ENCODE measurements around the gene SVIP. TPM values are rescaled to one million over a fixed set of nuclear protein-coding genes. Genes with fewer than 3 reads are reported as not detected.

SVIP gene, protein sequence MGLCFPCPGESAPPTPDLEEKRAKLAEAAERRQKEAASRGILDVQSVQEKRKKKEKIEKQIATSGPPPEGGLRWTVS
- 10.7 and 14.0 TPM in 2 replicates for total RNA-seq (2014; rRNA removed; shearing (Covaris generic))
- polyA plus RNA-seq (2014; cell fraction: nucleus; rRNA removed), result 4.8 and 16.2 TPM in 2 replicates

DNA sequence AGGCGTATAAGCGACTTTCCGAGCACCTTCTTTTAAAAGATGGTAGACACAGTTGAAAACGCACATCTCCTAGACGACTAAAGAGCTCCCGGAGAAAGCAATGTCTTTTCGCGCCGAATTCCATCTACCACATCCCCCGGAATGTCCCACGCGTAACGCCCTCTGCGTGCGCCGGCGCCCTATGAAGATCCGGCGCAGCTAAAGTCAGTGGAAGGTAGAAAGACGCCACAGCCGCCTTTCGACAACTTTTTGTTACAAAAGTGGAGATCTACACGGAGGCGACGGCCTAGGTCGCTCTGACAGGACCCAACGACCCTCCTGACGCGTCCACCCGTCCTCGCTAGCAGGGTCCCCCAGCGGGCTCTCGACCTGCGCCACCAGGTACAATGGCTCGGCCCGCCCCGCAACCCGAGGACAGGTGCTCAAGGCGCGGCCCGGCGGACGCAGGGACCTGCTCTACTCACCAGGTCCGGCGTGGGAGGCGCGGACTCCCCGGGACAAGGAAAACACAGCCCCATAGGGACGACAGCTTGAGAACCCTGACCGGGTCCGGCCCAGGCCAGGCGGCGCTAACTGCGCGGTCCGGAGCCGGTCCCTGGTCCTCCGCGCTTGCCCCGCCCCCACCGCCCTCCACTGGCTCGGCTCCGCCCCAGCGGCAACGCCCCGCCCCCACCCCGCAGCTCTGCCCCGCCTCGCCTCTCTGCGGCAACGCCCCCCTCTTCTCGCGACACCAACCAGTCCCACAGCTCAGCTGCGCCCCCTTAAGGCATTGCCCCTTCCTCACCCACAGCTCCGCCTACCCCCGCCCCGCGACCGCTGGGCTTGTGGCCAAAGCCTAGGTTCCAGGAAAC lies at the start of gene SVIP:
SVIP (minus strand) TSS at position 571 of the 851 bp plus-strand sequence; CDS start at position 518, 53 bp downstream.
- peak; percentile 86 for DNase-seq (ENCODE audit: extremely low read depth, low read depth)

DNA sequence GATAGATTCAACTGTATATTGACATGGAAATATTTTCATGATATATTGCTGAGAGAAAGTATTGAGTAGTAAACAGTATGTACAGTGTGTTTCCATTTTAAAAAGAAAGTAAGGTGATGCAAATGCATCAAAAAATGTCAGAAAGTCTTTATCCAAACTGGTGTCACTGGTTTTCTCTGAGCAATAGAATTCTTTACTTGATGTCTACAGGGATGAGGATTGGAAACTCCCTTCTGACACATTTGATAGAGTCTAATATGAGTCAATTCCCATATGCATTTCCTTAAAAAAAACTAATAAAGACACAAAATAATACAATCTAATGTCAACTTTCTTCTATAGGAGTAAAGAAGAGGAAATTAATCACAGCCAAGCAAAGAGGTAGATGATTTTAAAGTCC lies 49.0 kb upstream of the SVIP start:
- DNase-seq (ENCODE audit: extremely low read depth, low read depth), result no peak

DNA sequence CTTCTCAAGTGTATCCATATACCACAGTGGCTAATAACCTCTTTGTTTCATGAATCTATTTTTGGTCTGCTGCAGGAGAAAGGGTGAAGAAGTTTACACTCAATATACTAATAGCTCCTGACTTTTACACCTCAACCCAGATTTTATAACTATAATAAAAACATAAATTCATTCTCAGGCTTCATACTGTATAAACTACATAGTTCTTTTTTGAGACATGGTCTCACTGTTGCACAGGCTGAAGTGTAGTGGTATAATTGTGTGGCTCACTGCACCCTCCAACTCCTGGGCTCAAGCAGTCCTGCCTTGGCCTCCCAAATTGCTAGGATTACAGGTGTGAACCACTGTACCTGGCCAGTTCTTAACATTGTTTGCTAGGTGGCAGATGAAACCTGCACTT lies 48.4 kb upstream of the SVIP start:
- DNase-seq (ENCODE audit: extremely low read depth, low read depth), result no peak

DNA sequence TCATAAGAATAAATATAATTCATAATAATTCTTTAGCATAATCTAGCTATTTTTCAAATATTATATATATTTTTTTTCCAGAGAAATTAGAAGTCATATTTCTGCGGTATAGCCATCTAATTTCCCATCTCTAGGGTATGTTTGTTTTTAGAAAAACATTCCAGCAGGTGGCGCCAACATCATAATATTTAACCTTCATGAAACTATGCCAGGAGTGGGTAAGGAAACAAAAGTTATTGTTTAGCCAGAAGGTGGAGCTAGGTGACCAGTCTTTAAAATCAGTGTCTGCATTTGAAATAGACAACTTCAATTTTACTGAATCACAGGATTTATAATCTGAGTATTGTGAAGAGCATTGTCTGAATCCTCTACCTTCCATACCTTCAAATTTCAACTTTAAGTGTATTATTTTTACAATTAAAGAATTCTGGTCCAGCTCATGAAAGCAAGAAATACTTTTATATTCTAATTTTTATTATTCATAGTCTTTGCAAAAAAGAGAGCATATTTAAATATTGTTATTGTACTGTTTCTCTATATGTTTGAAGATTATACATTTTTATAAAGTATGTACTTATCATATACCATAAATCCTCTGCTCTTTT lies 46.4 kb upstream of the SVIP start:
- peak; percentile 76 for DNase-seq (ENCODE audit: extremely low read depth, low read depth)

DNA sequence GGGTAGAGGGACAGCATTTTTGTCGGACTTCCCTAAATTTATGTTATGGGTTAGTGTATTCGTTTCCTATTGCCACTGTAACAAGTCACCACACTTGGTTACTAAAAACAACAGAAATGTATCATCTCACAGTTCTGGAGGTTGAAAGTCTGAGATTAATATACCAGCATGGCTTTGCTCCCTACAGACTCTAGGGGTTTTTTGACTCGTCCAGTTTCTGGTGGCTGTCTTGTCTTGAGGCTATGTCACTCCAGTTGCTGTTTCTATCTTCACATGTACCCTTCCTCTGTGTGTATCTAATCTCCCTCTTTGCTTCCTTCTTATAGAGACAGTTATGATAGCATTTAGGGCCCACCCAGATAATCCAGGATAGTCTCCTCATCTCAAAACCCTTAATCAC lies 39.7 kb upstream of the SVIP start:
- DNase-seq (ENCODE audit: extremely low read depth, low read depth), result no peak

DNA sequence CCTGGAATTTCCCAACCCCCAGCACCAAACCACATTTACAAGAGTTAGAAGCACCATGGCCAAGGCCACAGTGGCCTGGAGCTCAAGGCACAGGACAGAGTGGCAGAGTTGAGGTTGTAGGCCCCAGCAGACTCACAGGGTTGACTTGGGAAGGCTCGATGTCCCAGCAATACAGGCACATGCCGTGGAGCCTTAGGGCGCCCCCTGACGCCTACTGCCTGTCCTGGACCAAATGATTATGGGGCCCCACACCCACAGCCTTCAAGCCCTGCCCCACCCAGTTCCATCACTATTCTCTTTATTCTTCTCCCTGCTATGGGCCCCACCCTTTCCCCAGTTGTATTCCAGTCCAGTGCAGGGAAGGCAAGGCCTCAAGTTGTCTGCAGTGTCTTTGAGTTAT lies 30.6 kb upstream of the SVIP start, which contains the start of gene CCDC179:
CCDC179 (minus strand) TSS at position 234 of the 400 bp plus-strand sequence; CDS start at position 181, 53 bp downstream.
- no peak for DNase-seq (ENCODE audit: extremely low read depth, low read depth)

DNA sequence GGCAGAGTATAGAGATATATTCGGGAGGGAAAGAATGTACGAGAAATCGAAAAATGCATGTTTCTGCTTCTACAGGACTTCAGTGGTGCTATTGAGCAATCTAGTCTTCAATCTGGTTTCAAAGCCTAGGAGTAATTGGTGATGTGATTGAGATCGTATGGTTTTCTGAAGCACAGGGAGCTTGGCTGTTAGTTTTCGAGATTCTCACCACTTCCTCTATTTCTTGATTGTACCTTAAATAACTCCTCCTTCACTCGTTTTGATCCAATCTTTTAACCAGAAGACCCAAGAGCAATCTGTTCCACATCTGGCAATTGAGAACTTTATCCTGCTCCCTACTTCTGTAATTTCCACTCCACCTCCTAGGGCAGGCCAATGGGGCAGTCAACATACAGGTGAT lies 30.2 kb upstream of the SVIP start:
- no peak for DNase-seq (ENCODE audit: extremely low read depth, low read depth)

DNA sequence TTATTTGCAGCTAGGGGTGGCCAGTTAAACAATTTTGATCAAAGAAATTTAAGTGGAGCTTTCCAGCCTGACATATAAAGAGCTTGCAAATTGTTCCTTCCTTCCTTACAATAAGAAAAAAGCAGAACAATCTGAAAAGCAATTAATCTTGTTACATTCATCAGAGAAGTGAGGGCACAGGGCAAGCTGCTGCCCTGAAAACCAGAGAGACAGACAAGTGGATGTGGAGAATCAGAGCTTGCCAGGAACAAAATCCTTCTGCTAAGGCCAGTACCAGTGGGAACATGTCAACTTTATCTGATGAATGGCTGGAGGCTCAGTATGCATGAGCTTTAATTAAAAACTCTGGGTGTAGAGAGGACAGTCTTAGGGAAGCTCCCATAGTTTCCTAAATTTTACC lies 21.9 kb upstream of the SVIP start:
- no peak for DNase-seq (ENCODE audit: extremely low read depth, low read depth)

DNA sequence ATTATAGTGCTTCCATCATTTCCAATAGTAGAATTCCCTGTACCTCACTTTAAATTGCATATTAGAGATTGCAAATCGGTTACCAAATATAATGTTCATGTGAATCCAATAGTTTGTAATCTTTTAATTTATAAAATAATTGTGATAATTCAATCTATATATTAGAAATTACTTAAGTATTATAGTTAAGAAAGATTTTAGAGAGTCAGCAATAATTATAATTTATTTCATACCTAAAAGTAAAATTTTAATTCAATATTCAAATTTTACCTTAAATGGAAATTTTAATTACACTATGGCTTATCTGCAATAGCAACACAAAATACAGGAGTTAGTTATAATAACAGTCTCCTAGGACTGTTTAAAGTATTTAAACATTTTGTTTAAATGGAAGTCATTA lies 17.1 kb upstream of the SVIP start:
- no peak for DNase-seq (ENCODE audit: extremely low read depth, low read depth)

DNA sequence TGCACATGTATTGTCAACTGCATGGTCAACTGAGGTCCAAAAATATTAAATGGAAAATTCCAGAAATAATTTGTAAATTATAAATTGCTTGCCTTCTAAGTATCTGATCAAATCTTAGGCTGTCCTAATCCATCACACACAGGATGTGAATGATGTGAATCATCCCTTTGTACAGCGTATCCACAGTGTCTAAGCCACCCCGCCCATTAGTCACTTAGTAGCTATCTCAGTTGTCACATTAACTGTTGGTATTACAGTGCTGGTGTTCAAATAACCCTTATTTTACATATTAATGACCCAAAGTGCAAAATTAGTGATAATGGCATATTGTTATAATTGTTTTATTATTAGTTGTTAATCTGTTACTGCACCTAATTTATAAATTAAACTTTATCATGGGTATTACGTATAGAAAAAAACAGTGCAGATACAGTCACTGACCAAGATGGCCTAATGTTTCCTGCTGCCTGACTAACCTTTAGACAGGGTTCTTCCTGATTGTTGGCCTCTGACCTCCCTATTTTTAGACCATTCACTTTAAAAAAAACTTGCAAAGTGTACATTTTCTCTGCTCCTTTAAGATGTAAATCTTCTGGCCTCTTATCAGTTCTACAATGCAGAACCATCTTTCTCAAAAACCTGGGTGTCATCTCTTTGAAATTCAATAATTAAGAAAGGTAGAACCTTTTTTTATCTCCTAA lies 2.9 kb upstream of the SVIP start:
- DNase-seq (ENCODE audit: extremely low read depth, low read depth), result peak; percentile 20

DNA sequence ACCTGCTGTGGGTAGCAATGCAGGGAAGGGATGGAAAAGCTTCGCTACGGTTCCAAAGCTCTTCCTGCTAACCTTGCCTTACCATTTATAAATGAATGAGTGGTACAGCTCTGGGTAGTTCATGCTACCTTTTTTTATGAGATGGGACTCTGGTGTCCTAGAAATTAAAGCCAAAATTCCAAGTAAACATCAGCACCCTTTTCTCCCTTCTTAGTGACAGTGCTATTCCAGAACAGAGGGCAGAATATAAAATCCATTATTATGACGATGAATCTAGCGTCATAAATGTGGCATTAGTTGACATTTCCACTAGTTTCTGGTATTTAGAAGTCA lies 447 bp upstream of the SVIP start:
- DNase-seq (ENCODE audit: extremely low read depth, low read depth), result no peak

DNA sequence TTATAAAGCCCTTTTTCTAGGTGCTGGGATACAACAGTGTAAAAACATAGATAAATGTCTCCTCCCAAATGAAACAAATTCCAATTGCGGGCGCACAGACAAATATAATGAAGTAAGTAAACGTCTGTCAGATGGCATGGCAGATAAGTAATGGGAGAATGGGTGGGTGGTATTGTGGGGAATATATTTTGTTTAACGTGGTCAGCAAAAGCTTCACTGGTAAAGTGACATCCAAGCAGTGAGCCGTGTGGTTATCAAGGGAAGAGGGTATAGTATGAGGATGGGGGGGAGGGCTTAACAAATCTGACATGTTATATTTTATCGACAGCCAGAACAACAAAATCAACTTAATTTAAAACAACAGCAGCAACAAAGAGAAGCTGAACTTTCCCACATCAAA lies 1.2 kb downstream of the SVIP start:
- no peak for DNase-seq (ENCODE audit: extremely low read depth, low read depth)

DNA sequence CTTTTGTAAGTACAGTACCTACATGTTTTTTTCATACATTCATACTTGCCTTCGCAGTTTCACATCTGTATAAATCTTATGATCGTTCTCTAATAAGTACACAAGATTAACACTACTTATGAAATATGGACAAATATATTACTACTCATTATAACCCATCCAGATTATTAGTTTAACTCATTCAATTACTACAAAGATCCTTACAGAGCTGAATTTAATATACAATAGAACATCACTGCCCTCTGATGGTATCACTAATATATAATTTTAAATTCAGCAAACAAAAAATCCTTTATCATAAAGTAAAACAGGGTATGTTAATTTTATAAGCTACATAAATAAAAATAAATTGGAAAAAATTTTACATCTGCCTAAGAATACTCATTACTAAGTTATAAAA lies 7.4 kb downstream of the SVIP start:
- no peak for DNase-seq (ENCODE audit: extremely low read depth, low read depth)

DNA sequence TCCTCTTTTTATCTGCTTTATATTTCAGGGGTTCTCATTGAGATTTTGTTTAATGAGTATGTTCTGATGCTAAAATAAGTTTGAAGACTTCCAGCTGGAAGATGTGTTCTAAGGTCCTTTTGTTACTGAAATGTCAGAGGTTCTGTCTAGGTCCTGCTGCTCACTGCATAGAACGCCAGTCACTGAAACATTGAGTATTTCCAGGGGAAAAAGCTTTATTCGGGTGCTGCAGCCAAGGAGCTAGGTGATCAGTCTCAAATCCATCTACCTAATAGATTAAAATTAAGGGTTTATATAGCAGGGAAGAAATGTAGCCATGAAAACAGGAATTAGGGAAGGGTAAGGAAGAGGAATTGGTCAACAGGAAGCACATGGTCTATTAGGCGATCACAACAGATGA lies 19.7 kb downstream of the SVIP start:
- DNase-seq (ENCODE audit: extremely low read depth, low read depth), result no peak

DNA sequence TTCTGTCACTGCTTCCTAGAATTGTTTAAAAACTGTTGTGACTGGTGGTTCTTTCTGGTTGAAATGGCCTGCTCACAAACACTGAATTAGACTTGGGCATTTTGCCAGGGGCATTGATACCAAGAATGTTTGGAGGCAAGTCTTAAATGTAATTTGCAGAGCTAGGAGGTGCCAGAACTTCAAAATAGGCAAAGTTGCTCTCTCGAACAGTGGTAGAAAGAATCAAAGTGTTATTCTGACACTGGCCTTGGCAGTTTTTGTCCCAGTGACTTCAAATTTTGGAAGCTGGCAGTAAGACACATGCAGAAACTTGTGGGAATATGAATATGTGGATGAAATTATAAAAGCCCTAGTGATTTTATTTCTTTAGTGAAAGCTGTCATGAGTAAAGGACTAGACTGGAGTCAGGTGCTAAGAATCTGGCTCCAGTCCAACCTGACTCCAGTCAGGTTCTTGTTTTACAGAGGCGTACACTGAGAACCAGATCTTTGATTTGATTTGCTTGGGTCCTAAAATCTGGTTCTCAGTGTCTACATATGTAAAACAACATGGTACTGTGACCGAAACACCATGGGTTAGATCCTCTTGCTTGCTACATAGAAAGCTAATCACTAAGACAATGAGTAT lies 20.9 kb downstream of the SVIP start:
- no peak for DNase-seq (ENCODE audit: extremely low read depth, low read depth)

DNA sequence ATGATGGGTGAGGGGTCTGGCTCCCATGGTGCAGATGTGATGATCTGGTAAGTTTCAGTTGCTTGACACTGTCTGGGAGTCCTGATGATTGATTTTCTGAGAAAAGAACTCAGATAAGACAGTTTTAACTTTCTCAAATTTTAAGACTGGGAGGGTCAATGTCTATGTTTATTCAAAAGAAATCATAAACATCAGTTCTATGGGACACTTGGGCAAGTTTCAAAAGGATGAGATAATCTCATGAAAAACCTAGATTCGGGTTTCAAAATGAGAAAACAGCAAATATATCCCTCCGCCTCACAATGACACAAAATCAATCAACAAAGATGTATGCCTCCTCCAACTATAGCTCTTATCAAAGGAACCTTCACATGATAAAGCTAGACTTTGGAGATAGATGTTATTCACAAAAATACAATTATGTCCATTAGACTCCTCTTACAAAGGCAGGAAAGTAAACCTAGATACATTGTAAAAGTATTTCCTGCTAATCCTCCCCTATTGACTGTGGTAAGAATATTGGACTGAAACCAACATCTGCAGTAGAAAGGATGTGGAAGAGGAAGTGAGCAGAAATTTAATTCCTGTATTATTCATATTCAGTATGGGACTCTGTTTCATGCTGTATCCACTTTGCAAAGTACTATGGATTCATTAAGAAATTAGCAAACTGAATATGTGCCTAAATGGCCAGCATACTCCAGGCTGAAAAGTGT lies 21.6 kb downstream of the SVIP start:
- no peak for DNase-seq (ENCODE audit: extremely low read depth, low read depth)

DNA sequence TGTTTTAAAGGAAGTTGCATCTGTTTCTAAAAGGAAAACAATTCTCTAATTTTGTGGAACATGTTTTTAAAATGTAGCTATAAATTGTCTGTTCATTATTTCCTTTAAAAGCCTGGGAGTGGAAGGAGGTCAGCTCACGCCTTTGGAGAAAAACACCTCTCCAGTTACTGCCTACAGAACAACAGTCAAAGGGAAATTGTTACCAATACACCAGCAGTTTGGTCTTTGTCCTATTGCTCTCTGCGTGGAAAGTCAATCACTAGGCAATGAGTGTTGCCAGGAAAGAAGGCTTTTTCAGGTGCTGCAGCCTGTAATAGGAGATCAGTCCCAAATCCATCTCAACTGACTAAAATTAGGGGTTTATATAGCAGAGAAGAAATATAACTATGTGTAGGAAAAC lies 22.2 kb downstream of the SVIP start:
- no peak for DNase-seq (ENCODE audit: extremely low read depth, low read depth)

DNA sequence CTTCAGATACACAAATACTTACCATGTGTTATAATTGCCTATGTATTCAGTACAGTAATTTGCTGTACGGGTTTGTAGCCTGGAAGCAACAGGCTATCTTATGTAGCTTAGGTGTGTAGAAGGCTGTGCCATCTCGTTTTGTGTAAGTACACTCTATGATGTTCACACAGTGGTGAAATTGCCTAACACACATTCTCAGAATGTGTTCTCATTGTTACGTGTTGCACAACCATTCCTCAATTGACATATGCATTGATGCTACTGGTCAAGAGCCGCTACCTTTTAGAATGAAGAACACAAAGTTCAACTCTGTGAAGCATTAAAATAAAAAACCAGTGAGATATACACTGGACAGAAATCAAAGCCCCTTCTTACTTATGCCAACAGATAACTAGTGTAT lies 26.7 kb downstream of the SVIP start:
- no peak for DNase-seq (ENCODE audit: extremely low read depth, low read depth)

DNA sequence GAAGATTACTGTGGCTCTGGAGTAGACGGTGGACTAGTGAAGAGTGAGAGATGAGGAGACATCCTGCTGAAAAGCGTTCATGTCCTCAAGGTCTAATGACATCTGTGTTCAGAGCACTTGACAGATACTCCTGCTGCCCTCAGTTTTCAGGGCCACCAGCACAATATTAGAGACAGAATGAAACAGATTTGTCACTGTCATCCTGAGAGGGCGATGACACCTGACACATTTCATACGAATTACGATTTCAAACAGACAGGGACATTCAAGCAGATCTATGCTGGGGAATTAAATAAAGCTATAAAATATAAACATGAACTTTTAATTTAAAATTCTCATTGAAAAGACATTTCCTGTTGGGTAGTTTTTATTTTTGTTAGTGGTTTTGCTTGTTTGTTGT lies 29.1 kb downstream of the SVIP start:
- no peak for DNase-seq (ENCODE audit: extremely low read depth, low read depth)

DNA sequence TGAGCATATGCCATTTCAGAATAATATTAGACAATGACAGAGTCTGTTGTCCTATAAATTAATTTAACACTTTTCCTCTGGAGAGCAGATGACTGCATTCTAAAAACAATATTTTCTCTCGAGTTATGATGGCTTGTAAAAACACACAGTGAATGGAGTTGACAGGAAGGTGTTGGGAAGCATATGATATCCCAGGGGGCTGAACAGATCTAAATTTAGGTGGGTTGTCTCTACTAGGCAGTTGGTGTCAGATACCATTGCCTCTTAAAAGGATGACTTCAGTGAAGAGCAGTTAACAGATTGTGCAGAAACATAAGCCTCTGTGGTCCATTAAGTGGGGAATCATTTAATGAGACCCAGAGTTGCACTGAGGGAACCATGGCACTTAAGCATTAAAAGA lies 30.7 kb downstream of the SVIP start:
- DNase-seq (ENCODE audit: extremely low read depth, low read depth), result no peak

All from NCI-H460 (cell line).